Adrenal gland (tissue), 12 donors: ENCODE data around the gene PLA2G4D. TPM values are rescaled to one million over a fixed set of nuclear protein-coding genes. Genes with fewer than 3 reads are reported as not detected.

Experiments used
- DNase-seq, 7 donors: peaks; one replicate each; pipeline ENCODE4 v3.0.0-alpha.2; 2019 to 2020
- H3K27ac ChIP-seq, 5 donors: fragments of 200-600 bp; sonication (generic) in 4 of 5; 1 replicate in 3 of 5; 2 replicates in 2 of 5; pipeline versions ENCODE4 v1.5.1 to v1.8.0; 2016 to 2020; ENCODE audit warnings: mild to moderate bottlenecking in 1 of 5
- H3K27me3 ChIP-seq: fragments of 200-600 bp; 2 replicates; pipeline ENCODE4 v1.8.0; 2021
- H3K36me3 ChIP-seq, 2 donors: fragments of 200-600 bp; replicated peaks in 1 of 2; 1 replicate in 1 of 2; 2 replicates in 1 of 2; pipeline versions ENCODE4 v1.5.1 to v1.8.0; 2018 to 2022
- H3K4me1 ChIP-seq, 2 donors: fragments of 200-600 bp; replicated peaks in 1 of 2; 1 replicate in 1 of 2; 2 replicates in 1 of 2; pipeline versions ENCODE4 v1.5.1 to v1.8.0; 2018 to 2021
- H3K4me3 ChIP-seq, 4 donors: fragments of 200-600 bp; sonication (generic) in 3 of 4; one replicate each; pipeline ENCODE4 v1.5.1; 2016 to 2018
- H3K9me3 ChIP-seq, 3 donors: fragments of 200-600 bp; sonication (generic) in 1 of 3; replicated peaks in 1 of 3; 1 replicate in 2 of 3; 2 replicates in 1 of 3; pipeline versions ENCODE4 v1.5.1 to v1.8.0; 2016 to 2021
- POLR2A ChIP-seq, 2 donors: fragments of 450-650 bp; IDR thresholded peaks; one replicate each; pipeline ENCODE4 v1.6.1; 2017; ENCODE audit warnings: antibody characterized with exemption in 2 of 2, mild to moderate bottlenecking in 2 of 2, moderate library complexity in 1 of 2
- WGBS, 4 donors: extraction: QIAGEN DNeasy Blood & Tissue Kit in 2 of 4; methylation state at CpG; one replicate each; pipeline versions ENCODE4 v1.1.5 to v1.1.7; 2013 to 2017; 5-methylcytosine and 5-hydroxymethylcytosine counted together
- intact Hi-C, 2 donors: fragments of 100-400 bp; cut with DNase I; formaldehyde crosslinking; loops; one replicate each; pipeline versions ENCODE4 v1.14.1 to v1.15.0; 2022 to 2023
- polyA plus RNA-seq, 3 donors: library from polyadenylated mRNA; stranded (reverse); fragments of 200-250 nt in 2 of 3; fragments of 350-450 nt in 1 of 3; fragmentation: Illumina TruSeq in 1 of 3; extraction: RNeasy Lipid Tissue Mini Kit (QIAGEN cat#74804) in 1 of 3; gene quantifications; one replicate each; pipeline ENCODE4 v1.2.3, GENCODE V29; 2013 to 2014
- total RNA-seq, 9 donors: library from RNA; depleted of rRNA in 4 of 9; stranded (reverse); fragments of >200 nt in 4 of 9; fragments of 120-200 nt in 1 of 9; fragmentation: NEBNext Ultra II Directional in 1 of 9; extraction: Animal tissue kit (Norgen Biotek cat#: 25700) in 1 of 9; gene quantifications; one replicate each; pipeline versions ENCODE4 v1.1.0 to v1.2.4, GENCODE V29; 2013 to 2023
- TF ChIP-seq, protein P1 (sequence below), 6 experiments: fragments of 450-650 bp in 4 of 6; fragments of 200-600 bp in 2 of 6; sonication (generic) in 1 of 6; IDR thresholded peaks; 1 replicate in 5 of 6; 2 replicates in 1 of 6; pipeline versions ENCODE4 v1.5.1 to v1.8.0; 2016 to 2021; ENCODE audit warnings: antibody characterized with exemption in 6 of 6, mild to moderate bottlenecking in 2 of 6, moderate library complexity in 1 of 6
- donor health status: healthy with polysubstance abuse.
- donor health status: Bipolar disorder and iron deficiency.
- donor health status: DM: yes; HTN: yes; CAD: no.
- donor health status: DM: no; HTN: no; CAD: no.
- donor health status: DM: no; HTN: no; CAD: no.
- donor health status: DM: yes; HTN: yes; CAD: no.

Gene PLA2G4D
- total and polyA plus RNA-seq, 12 donors: 0.07 to 1.2 (median 0.23) TPM; not detected in 2

DNA sequence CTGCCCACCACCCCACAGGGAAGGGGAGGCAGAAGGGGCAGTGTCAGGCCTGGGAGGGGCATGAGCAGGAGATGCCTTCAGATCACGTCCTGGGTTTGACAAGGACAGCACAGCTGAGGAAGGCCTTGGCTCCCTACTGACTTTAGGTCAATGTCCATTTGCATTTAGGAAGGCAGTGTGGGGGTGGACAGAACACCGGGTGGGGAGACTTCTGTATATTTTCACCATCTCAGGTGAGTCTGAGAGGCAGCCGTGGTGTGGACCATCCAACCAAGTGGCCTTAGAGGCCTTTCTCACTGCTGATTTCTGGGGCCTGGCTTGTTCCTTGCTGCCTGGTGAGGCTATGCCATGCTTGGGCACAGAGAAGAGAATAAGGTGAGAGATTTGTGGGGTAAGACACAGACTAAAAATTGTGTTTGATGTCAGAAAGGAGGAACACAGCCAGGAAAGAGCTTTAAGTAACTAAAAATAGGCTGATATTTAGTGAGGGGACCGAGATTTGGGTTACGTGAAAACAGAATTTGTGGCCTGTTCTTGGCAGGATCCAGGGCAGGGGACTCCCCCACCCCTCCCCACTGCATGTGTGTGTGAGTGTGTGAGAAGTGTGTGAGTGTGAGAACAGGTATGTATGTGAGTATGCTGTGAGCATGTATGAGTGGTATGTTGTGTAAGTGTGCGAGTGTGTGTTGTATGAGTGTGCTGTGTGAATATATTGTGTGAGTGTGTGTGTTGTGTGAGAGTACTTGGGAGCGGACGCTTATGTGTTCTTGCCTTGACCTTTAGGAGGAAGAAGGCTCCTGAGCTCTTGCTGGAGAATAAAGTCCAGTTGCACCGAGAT is 61.8 kb downstream of the PLA2G4D start:
- 66 to 80% (median 74%) methylated on average over 8 to 9 of the region's 9 CpGs for WGBS, 4 donors
- Histone ChIP-seq H3K9me3 (no peaks in the 10 kb centered on the region), H3K36me3 (no peaks in the 10 kb centered on the region), H3K4me1 (no peaks in the 10 kb centered on the region), H3K27me3 (no peaks in the 10 kb centered on the region), H3K27ac (peak overlapping the region in 1 of 5 donors; percentile 8), H3K4me3 (no peak overlapping the region)
- intact Hi-C loops: no loop called here
- DNase-seq: no peak
- TF ChIP-seq, protein P1, sequence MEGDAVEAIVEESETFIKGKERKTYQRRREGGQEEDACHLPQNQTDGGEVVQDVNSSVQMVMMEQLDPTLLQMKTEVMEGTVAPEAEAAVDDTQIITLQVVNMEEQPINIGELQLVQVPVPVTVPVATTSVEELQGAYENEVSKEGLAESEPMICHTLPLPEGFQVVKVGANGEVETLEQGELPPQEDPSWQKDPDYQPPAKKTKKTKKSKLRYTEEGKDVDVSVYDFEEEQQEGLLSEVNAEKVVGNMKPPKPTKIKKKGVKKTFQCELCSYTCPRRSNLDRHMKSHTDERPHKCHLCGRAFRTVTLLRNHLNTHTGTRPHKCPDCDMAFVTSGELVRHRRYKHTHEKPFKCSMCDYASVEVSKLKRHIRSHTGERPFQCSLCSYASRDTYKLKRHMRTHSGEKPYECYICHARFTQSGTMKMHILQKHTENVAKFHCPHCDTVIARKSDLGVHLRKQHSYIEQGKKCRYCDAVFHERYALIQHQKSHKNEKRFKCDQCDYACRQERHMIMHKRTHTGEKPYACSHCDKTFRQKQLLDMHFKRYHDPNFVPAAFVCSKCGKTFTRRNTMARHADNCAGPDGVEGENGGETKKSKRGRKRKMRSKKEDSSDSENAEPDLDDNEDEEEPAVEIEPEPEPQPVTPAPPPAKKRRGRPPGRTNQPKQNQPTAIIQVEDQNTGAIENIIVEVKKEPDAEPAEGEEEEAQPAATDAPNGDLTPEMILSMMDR (IDR thresholded peaks at IDR 0.05): no peak
- TF ChIP-seq POLR2A (IDR thresholded peaks at IDR 0.05): no peak

DNA sequence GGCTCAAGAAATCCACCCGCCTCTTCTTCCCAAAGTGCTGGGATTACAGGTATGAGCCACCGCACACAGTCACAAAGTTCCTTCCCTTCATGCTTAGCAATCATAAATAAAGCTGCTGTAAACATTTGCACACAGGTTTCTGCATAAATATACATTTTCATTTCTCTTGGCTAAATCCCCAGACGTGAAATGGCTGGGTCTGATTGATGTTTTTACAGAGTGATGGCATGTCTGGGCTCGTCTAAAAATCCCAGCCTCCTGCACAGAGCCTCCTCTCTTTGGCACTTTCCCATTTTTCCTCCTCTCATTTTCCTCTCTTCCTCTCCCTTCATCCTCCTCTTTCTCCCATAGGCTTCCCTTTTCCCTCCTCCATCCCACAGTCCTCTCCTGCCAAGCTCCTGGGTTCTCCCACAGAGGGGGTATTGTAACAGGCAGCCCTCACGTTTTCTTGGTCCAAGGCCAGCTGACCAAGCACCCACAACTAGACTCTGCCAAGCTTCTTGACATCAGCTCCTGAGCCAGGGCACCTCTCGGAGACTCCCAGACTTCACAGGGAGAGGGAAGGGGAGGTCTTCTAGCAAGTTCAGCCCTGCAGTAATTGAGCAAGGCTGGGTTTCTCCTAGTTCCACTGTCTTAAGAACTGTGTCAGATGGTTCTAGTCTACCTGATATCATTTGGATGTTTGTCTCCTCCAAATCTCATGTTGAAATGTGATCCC is 63.0 kb downstream of the PLA2G4D start:
- no peaks in the 10 kb centered on the region for H3K9me3 ChIP-seq
- no peak overlapping the region for H3K4me3 ChIP-seq
- no peaks in the 10 kb centered on the region for H3K4me1 ChIP-seq
- H3K27me3 ChIP-seq: no peaks in the 10 kb centered on the region
- TF ChIP-seq, protein P1 (IDR thresholded peaks at IDR 0.05): no peak
- no peak for TF ChIP-seq POLR2A (IDR thresholded peaks at IDR 0.05)
- DNase-seq: no peak
- no peak overlapping the region for H3K27ac ChIP-seq
- intact Hi-C loops: no loop called here
- WGBS, 4 donors: 63 to 74% (median 70%) methylated on average over 6 of the region's 6 CpGs
- H3K36me3 ChIP-seq: no peaks in the 10 kb centered on the region

- intact Hi-C loops: no loop called here
- Histone ChIP-seq H3K4me3 (no peak overlapping the region), H3K4me1 (no peaks in the 10 kb centered on the region), H3K9me3 (no peaks in the 10 kb centered on the region), H3K27me3 (no peaks in the 10 kb centered on the region), H3K36me3 (no peaks in the 10 kb centered on the region), H3K27ac (no peak overlapping the region)
- 64 to 78% (median 73%) methylated on average over 7 of the region's 7 CpGs for WGBS, 4 donors
- TF ChIP-seq, protein P1 (IDR thresholded peaks at IDR 0.05): no peak
- TF ChIP-seq POLR2A (IDR thresholded peaks at IDR 0.05): no peak
- no peak for DNase-seq
These were observed 66.8 kb downstream of the PLA2G4D start for GRCh38 chr15:42027521-42027920.

DNA sequence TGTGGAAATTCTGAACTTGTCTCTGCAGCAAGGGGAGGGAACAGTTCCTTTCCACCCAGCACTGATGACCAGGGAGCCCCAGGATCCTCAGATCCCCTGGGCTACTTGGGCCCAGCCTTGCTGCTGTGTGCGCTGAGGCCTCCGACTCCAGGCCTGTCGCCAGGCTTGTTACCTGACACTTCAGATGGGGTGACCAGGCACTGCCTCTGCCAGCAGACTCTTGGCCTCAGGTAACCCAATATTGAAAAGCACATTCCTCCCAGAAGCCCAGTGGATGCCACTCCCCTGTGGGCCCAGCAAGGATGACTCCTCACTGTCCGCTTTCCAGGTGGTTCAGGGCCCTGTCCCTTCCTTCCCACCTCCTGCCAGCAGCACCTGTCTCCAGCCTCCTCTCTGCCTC is 70.1 kb downstream of the PLA2G4D start:
- H3K4me1 ChIP-seq: no peaks in the 10 kb centered on the region
- no peaks in the 10 kb centered on the region for H3K9me3 ChIP-seq
- H3K36me3 ChIP-seq: no peaks in the 10 kb centered on the region
- no peak for DNase-seq
- 73 to 100% (median 93%) methylated on average over 1 to 4 of the region's 4 CpGs for WGBS, 4 donors
- no peak overlapping the region for H3K4me3 ChIP-seq
- H3K27ac ChIP-seq: no peak overlapping the region
- TF ChIP-seq POLR2A (IDR thresholded peaks at IDR 0.05): no peak
- TF ChIP-seq, protein P1 (IDR thresholded peaks at IDR 0.05): no peak
- H3K27me3 ChIP-seq: no peaks in the 10 kb centered on the region
- intact Hi-C loops: no loop called here
